Panc1 (cell line): Measurements from ENCODE around the gene ENOX1. TPM values are rescaled to one million over a fixed set of nuclear protein-coding genes. Genes with fewer than 3 reads are reported as not detected.

Source experiments
- ATAC-seq: fragments of 200-7000 bp; cut with Tn5 transposase; 2 replicates; pipeline ENCODE4 v1.9.1; 2020; ENCODE audit warnings: mild to moderate bottlenecking, moderate library complexity
- BruUV-seq: library from RNA; stranded (reverse); fragments of 400-500 nt; replicated peaks from 2 replicates; lab custom pipeline; 2021; lab: Mats Ljungman, UMichigan
- CTCF ChIA-PET: fragments of 300-600 bp; sonication (Branson Sonifier 250); formaldehyde crosslinking; loops from one replicate; lab custom pipeline; 2022; ENCODE audit warnings: antibody characterized with exemption; lab: Charles Lee
- POLR2A ChIA-PET: fragments of 300-600 bp; sonication (Branson Sonifier 250); formaldehyde crosslinking; loops from one replicate; lab custom pipeline; 2022; ENCODE audit warnings: antibody characterized with exemption; lab: Charles Lee
- DNase-seq: peaks from one replicate; pipeline ENCODE4 v3.0.0-alpha.2; 2010; ENCODE audit warnings: low read depth, low spot score
- H3K27ac ChIP-seq: 2 replicates; pipeline ENCODE4 v1.5.1; 2011; ENCODE audit warnings: mild to moderate bottlenecking, low read length, inconsistent platforms
- H3K27me3 ChIP-seq: fragments of 200-500 bp; sonication (Bioruptor generic); 2 replicates; pipeline ENCODE4 v1.6.0; 2014; ENCODE audit warnings: low read length, inconsistent platforms; ENCODE audit not compliant: control insufficient read depth, insufficient read depth
- H3K36me3 ChIP-seq: fragments of 200-500 bp; sonication (Bioruptor generic); 2 replicates; pipeline ENCODE4 v1.5.1; 2014; ENCODE audit warnings: inconsistent platforms, mild to moderate bottlenecking, low read length, moderate library complexity; ENCODE audit not compliant: control insufficient read depth, insufficient read depth
- H3K4me1 ChIP-seq: 2 replicates; pipeline ENCODE4 v1.5.1; 2011; ENCODE audit warnings: inconsistent platforms, mild to moderate bottlenecking, low read length, moderate library complexity; ENCODE audit not compliant: control insufficient read depth, insufficient read depth
- H3K4me3 ChIP-seq, 2 experiments: 2 replicates each; pipeline ENCODE4 v1.5.1; 2011 to 2012; ENCODE audit warnings: low read depth in 2 of 2, low read length in 2 of 2, mild to moderate bottlenecking in 2 of 2, inconsistent platforms in 1 of 2, moderate library complexity in 1 of 2
- H3K9me3 ChIP-seq: fragments of 200-500 bp; sonication (Bioruptor generic); 2 replicates; pipeline ENCODE4 v1.5.1; 2014; ENCODE audit warnings: low read depth, mild to moderate bottlenecking, inconsistent platforms, low read length, moderate library complexity; ENCODE audit not compliant: control insufficient read depth, insufficient read depth
- POLR2AphosphoS5 ChIP-seq: IDR thresholded peaks from 2 replicates; pipeline ENCODE4 v1.6.1; 2012; ENCODE audit warnings: mild to moderate bottlenecking, low read depth, low read length, moderate library complexity
- SIN3A ChIP-seq: IDR thresholded peaks from 2 replicates; pipeline ENCODE4 v1.6.1; 2012; ENCODE audit warnings: low read depth, mild to moderate bottlenecking, low read length, moderate library complexity, borderline replicate concordance; ENCODE audit not compliant: insufficient read depth
- TCF7L2 ChIP-seq: IDR thresholded peaks from 2 replicates; pipeline ENCODE4 v1.6.1; 2011; ENCODE audit warnings: mild to moderate bottlenecking, low read depth, low read length, inconsistent platforms
- in situ Hi-C: cut with HindIII; loops from 2 replicates; pipeline ENCODE4 v1.10.0; 2016; ENCODE audit warnings: low sequenced_read_pairs, low pct_unique_long_range_greater_than_20kb
- intact Hi-C: fragments of 100-400 bp; cut with micrococcal nuclease; formaldehyde crosslinking; loops from one replicate; pipeline ENCODE4 v1.10.0; 2022; ENCODE audit not compliant: unreplicated experiment
- total RNA-seq: library from RNA; stranded (reverse); gene quantifications from one replicate; pipeline ENCODE4 v1.2.1, GENCODE V29; 2021; ENCODE audit not compliant: unreplicated experiment
- TF ChIP-seq, protein P1 (sequence below), 2 experiments: IDR thresholded peaks; 2 replicates each; pipeline ENCODE4 v1.6.1; 2011 to 2012; ENCODE audit warnings: low read depth in 2 of 2, control low read depth in 1 of 2, low read length in 1 of 2, mild to moderate bottlenecking in 1 of 2, moderate library complexity in 1 of 2; ENCODE audit not compliant: insufficient read depth in 1 of 2
- TF ChIP-seq, protein P2 (sequence below): fragments of 450-650 bp; IDR thresholded peaks from 2 replicates; pipeline ENCODE4 v1.5.1; 2017; ENCODE audit warnings: mild to moderate bottlenecking

The ENOX1 gene
- total RNA-seq, 1 experiment from 2014 or later: 0.23 TPM

GRCh38 chr13:43390619-43391018 is 396.2 kb downstream of the ENOX1 start:
- no peak for DNase-seq
- no peak for ATAC-seq
- Histone ChIP-seq H3K27me3 (no peaks in the 10 kb centered on the region), H3K4me1 (no peaks in the 10 kb centered on the region), H3K9me3 (no peaks in the 10 kb centered on the region), H3K27ac (no peak overlapping the region), H3K36me3 (no peaks in the 10 kb centered on the region), H3K4me3 (no peak overlapping the region)
- POLR2A ChIA-PET: no interaction called here
- in situ Hi-C loops (no loop called here), intact Hi-C loops (no loop called here)
- TF ChIP-seq SIN3A: no peak
- TF ChIP-seq POLR2AphosphoS5: no peak
- no peak for TF ChIP-seq TCF7L2
- TF ChIP-seq, protein P1, sequence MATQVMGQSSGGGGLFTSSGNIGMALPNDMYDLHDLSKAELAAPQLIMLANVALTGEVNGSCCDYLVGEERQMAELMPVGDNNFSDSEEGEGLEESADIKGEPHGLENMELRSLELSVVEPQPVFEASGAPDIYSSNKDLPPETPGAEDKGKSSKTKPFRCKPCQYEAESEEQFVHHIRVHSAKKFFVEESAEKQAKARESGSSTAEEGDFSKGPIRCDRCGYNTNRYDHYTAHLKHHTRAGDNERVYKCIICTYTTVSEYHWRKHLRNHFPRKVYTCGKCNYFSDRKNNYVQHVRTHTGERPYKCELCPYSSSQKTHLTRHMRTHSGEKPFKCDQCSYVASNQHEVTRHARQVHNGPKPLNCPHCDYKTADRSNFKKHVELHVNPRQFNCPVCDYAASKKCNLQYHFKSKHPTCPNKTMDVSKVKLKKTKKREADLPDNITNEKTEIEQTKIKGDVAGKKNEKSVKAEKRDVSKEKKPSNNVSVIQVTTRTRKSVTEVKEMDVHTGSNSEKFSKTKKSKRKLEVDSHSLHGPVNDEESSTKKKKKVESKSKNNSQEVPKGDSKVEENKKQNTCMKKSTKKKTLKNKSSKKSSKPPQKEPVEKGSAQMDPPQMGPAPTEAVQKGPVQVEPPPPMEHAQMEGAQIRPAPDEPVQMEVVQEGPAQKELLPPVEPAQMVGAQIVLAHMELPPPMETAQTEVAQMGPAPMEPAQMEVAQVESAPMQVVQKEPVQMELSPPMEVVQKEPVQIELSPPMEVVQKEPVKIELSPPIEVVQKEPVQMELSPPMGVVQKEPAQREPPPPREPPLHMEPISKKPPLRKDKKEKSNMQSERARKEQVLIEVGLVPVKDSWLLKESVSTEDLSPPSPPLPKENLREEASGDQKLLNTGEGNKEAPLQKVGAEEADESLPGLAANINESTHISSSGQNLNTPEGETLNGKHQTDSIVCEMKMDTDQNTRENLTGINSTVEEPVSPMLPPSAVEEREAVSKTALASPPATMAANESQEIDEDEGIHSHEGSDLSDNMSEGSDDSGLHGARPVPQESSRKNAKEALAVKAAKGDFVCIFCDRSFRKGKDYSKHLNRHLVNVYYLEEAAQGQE (IDR thresholded peaks at IDR 0.05; ENCODE audit: insufficient read depth in 1 of 2, low read depth in 2 of 2, low read length in 1 of 2): no peak
- BruUV-seq: no TSS peak
- CTCF ChIA-PET: no interaction called here

DNA sequence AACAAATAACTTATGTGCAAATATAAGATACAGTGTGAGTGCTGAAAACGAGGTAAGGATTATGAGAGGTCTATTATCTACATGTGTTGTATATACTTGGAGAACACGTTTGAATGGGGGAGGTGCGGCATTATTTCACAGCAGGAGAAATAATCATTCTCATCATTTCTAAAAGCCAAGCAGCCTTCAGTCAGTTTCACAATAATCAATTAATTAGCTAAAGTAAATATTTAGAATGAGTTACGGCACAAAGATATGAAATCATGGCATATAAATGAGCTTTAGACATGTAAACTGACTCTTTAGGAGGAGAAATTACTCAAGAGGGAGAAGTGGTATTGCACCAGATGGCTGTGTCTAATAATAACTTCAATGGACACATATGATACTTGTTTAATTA is 396.8 kb downstream of the ENOX1 start:
- intact Hi-C loops (no loop called here), in situ Hi-C loops (no loop called here)
- H3K27me3 ChIP-seq: no peaks in the 10 kb centered on the region
- ATAC-seq (no peak), DNase-seq (no peak)
- no peak overlapping the region for H3K4me3 ChIP-seq
- no peaks in the 10 kb centered on the region for H3K4me1 ChIP-seq
- no peaks in the 10 kb centered on the region for H3K36me3 ChIP-seq
- no TSS peak for BruUV-seq
- POLR2A ChIA-PET: no interaction called here
- no peak for TF ChIP-seq TCF7L2
- TF ChIP-seq, protein P1 (IDR thresholded peaks at IDR 0.05; ENCODE audit: insufficient read depth in 1 of 2, low read depth in 2 of 2, low read length in 1 of 2): no peak
- CTCF ChIA-PET: no interaction called here
- no peaks in the 10 kb centered on the region for H3K9me3 ChIP-seq
- H3K27ac ChIP-seq: no peak overlapping the region

DNA sequence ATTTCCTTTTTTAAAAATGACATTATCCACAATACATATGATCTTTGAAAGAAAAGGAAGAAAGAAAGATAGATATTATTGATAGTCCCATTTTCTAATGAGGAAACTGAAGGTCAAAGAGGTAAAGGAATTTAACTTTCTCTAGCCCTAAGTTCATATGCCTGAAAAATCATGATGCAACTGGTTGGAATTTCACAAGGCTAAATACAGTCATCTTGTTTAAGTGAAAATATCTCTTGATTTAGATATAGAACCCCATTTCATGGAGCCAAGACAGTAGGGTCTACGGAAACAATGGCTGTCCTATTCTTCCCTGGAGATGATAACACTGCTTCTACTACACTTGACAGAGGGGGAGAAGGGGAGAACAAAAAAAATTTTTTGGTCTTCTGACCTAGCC is 397.2 kb downstream of the ENOX1 start:
- POLR2A ChIA-PET: no interaction called here
- CTCF ChIA-PET: no interaction called here

More for the DNA sequence above, 397.2 kb downstream of the ENOX1 start:
- Histone ChIP-seq H3K4me3 (no peak overlapping the region), H3K9me3 (no peaks in the 10 kb centered on the region), H3K4me1 (no peaks in the 10 kb centered on the region), H3K27ac (no peak overlapping the region), H3K27me3 (no peaks in the 10 kb centered on the region), H3K36me3 (no peaks in the 10 kb centered on the region)
- DNase-seq: no peak
- TF ChIP-seq, protein P2, sequence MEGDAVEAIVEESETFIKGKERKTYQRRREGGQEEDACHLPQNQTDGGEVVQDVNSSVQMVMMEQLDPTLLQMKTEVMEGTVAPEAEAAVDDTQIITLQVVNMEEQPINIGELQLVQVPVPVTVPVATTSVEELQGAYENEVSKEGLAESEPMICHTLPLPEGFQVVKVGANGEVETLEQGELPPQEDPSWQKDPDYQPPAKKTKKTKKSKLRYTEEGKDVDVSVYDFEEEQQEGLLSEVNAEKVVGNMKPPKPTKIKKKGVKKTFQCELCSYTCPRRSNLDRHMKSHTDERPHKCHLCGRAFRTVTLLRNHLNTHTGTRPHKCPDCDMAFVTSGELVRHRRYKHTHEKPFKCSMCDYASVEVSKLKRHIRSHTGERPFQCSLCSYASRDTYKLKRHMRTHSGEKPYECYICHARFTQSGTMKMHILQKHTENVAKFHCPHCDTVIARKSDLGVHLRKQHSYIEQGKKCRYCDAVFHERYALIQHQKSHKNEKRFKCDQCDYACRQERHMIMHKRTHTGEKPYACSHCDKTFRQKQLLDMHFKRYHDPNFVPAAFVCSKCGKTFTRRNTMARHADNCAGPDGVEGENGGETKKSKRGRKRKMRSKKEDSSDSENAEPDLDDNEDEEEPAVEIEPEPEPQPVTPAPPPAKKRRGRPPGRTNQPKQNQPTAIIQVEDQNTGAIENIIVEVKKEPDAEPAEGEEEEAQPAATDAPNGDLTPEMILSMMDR: no peak
- no peak for TF ChIP-seq TCF7L2
- TF ChIP-seq, protein P1 (IDR thresholded peaks at IDR 0.05; ENCODE audit: insufficient read depth in 1 of 2, low read depth in 2 of 2, low read length in 1 of 2): no peak
- no peak for ATAC-seq
- intact Hi-C loops: no loop called here
- in situ Hi-C loops: no loop called here
- BruUV-seq: no TSS peak
